ENCODE measurements around the gene PARM1.
A peak's percentile ranks its signal among the peaks of the same experiment; 100 is the strongest.

PARM1 gene

GRCh38 chr4:74950200-74950599 is 17.3 kb downstream of the PARM1 start:
- Mint-ChIP-seq H3K36me3 (ENCODE audit: insufficient read depth) (no peaks in the 10 kb centered on the region), H3K4me3 (no peak overlapping the region), H3K27ac (no peak overlapping the region), H3K4me1 (ENCODE audit: low read depth in 2 of 2) (no peaks in the 10 kb centered on the region), H3K27me3 (no peaks in the 10 kb centered on the region), H3K9me3 (no peaks in the 10 kb centered on the region)
- no peak for DNase-seq
- no peak for ATAC-seq (replicated peaks)

GRCh38 chr4:74950882-74951281 is 18.0 kb downstream of the PARM1 start:
- Mint-ChIP-seq H3K4me3 (no peak overlapping the region), H3K4me1 (ENCODE audit: low read depth in 2 of 2) (no peaks in the 10 kb centered on the region)

GRCh38 chr4:74953647-74954046 is 20.7 kb downstream of the PARM1 start:
- Mint-ChIP-seq H3K9me3 (peaks cover 0 to 2% of the 10 kb centered on the region in 2 donors), H3K4me3 (no peak overlapping the region), H3K36me3 (ENCODE audit: insufficient read depth) (no peaks in the 10 kb centered on the region), H3K4me1 (ENCODE audit: low read depth in 2 of 2) (no peaks in the 10 kb centered on the region), H3K27me3 (no peaks in the 10 kb centered on the region), H3K27ac (no peak overlapping the region)
- no peak for DNase-seq
- no peak for ATAC-seq (replicated peaks)

More at GRCh38 chr4:74950882-74951281, 18.0 kb downstream of the PARM1 start:
- Mint-ChIP-seq H3K36me3 (ENCODE audit: insufficient read depth) (no peaks in the 10 kb centered on the region), H3K9me3 (no peaks in the 10 kb centered on the region), H3K27ac (no peak overlapping the region), H3K27me3 (no peaks in the 10 kb centered on the region)
- ATAC-seq (replicated peaks) (no peak), DNase-seq (no peak)

GRCh38 chr4:74958881-74959280 is 26.0 kb downstream of the PARM1 start:
- Mint-ChIP-seq H3K4me3 (no peak overlapping the region), H3K27me3 (no peaks in the 10 kb centered on the region), H3K9me3 (peaks cover 4 to 7% of the 10 kb centered on the region in 2 donors), H3K4me1 (ENCODE audit: low read depth in 2 of 2) (no peaks in the 10 kb centered on the region), H3K27ac (no peak overlapping the region), H3K36me3 (ENCODE audit: insufficient read depth) (no peaks in the 10 kb centered on the region)
- ATAC-seq (replicated peaks): no peak
- DNase-seq: no peak

GRCh38 chr4:74961230-74961629 is 28.3 kb downstream of the PARM1 start:
- Mint-ChIP-seq H3K27ac (no peak overlapping the region), H3K4me3 (no peak overlapping the region), H3K9me3 (peaks cover 7% of the 10 kb centered on the region in 2 donors), H3K27me3 (no peaks in the 10 kb centered on the region), H3K4me1 (ENCODE audit: low read depth in 2 of 2) (no peaks in the 10 kb centered on the region), H3K36me3 (ENCODE audit: insufficient read depth) (no peaks in the 10 kb centered on the region)
- no peak for DNase-seq
- ATAC-seq (replicated peaks): no peak

- Mint-ChIP-seq H3K4me1 (ENCODE audit: low read depth in 2 of 2) (no peaks in the 10 kb centered on the region), H3K9me3 (peaks cover 5 to 7% of the 10 kb centered on the region in 2 donors), H3K27ac (no peak overlapping the region), H3K27me3 (no peaks in the 10 kb centered on the region), H3K36me3 (ENCODE audit: insufficient read depth) (no peaks in the 10 kb centered on the region), H3K4me3 (no peak overlapping the region)
- no peak for ATAC-seq (replicated peaks)
- no peak for DNase-seq
Measured at GRCh38 chr4:74962584-74962983, 29.7 kb downstream of the PARM1 start.

- H3K9me3 Mint-ChIP-seq: peaks cover 5 to 7% of the 10 kb centered on the region in 2 donors
- no peaks in the 10 kb centered on the region for H3K27me3 Mint-ChIP-seq
- ATAC-seq (replicated peaks) (no peak), DNase-seq (no peak)
- H3K4me1 Mint-ChIP-seq (ENCODE audit: low read depth in 2 of 2): no peaks in the 10 kb centered on the region
- no peaks in the 10 kb centered on the region for H3K36me3 Mint-ChIP-seq (ENCODE audit: insufficient read depth)
- H3K27ac Mint-ChIP-seq: no peak overlapping the region
- H3K4me3 Mint-ChIP-seq: no peak overlapping the region
Measured at GRCh38 chr4:74964311-74964710, 31.4 kb downstream of the PARM1 start.

- DNase-seq: no peak
- Mint-ChIP-seq H3K27me3 (no peaks in the 10 kb centered on the region), H3K9me3 (peaks cover 3 to 7% of the 10 kb centered on the region in 2 donors), H3K4me3 (no peak overlapping the region), H3K36me3 (ENCODE audit: insufficient read depth) (no peaks in the 10 kb centered on the region), H3K27ac (no peak overlapping the region), H3K4me1 (ENCODE audit: low read depth in 2 of 2) (no peaks in the 10 kb centered on the region)
- no peak for ATAC-seq (replicated peaks)
Measured at GRCh38 chr4:74967324-74967723, 34.4 kb downstream of the PARM1 start.

GRCh38 chr4:74968456-74969164 is 35.7 kb downstream of the PARM1 start:
- no peak overlapping the region for H3K4me3 Mint-ChIP-seq
- H3K9me3 Mint-ChIP-seq: peaks cover 1 to 3% of the 10 kb centered on the region in 2 donors
- no peak for DNase-seq
- no peaks in the 10 kb centered on the region for H3K4me1 Mint-ChIP-seq (ENCODE audit: low read depth in 2 of 2)
- no peaks in the 10 kb centered on the region for H3K36me3 Mint-ChIP-seq (ENCODE audit: insufficient read depth)
- no peak for ATAC-seq (replicated peaks)
- H3K27me3 Mint-ChIP-seq: no peaks in the 10 kb centered on the region
- no peak overlapping the region for H3K27ac Mint-ChIP-seq

- Mint-ChIP-seq H3K27me3 (no peaks in the 10 kb centered on the region), H3K4me3 (no peak overlapping the region), H3K4me1 (ENCODE audit: low read depth in 2 of 2) (no peaks in the 10 kb centered on the region), H3K27ac (peak overlapping the region in 1 of 2 donors; percentile 44), H3K36me3 (ENCODE audit: insufficient read depth) (no peaks in the 10 kb centered on the region), H3K9me3 (peaks cover 0 to under 1% of the 10 kb centered on the region in 2 donors)
- no peak for ATAC-seq (replicated peaks)
- no peak for DNase-seq
Measured at GRCh38 chr4:74969507-74970474, 36.9 kb downstream of the PARM1 start.

GRCh38 chr4:74970577-74970976 is 37.7 kb downstream of the PARM1 start:
- Mint-ChIP-seq H3K4me1 (ENCODE audit: low read depth in 2 of 2) (no peaks in the 10 kb centered on the region), H3K27ac (no peak overlapping the region), H3K27me3 (no peaks in the 10 kb centered on the region), H3K36me3 (ENCODE audit: insufficient read depth) (no peaks in the 10 kb centered on the region), H3K9me3 (peaks cover 2 to 9% of the 10 kb centered on the region in 2 donors), H3K4me3 (no peak overlapping the region)
- DNase-seq (no peak), ATAC-seq (replicated peaks) (no peak)

GRCh38 chr4:74971862-74972261 is 38.9 kb downstream of the PARM1 start:
- Mint-ChIP-seq H3K27me3 (no peaks in the 10 kb centered on the region), H3K27ac (no peak overlapping the region), H3K36me3 (ENCODE audit: insufficient read depth) (no peaks in the 10 kb centered on the region)

GRCh38 chr4:74975082-74975481 is 42.2 kb downstream of the PARM1 start:
- H3K9me3 Mint-ChIP-seq: peaks cover 4 to 16% of the 10 kb centered on the region in 2 donors
- DNase-seq: no peak
- H3K4me3 Mint-ChIP-seq: no peak overlapping the region
- no peaks in the 10 kb centered on the region for H3K36me3 Mint-ChIP-seq (ENCODE audit: insufficient read depth)
- no peak for ATAC-seq (replicated peaks)
- H3K4me1 Mint-ChIP-seq (ENCODE audit: low read depth in 2 of 2): no peaks in the 10 kb centered on the region
- no peaks in the 10 kb centered on the region for H3K27me3 Mint-ChIP-seq
- no peak overlapping the region for H3K27ac Mint-ChIP-seq

More at GRCh38 chr4:74971862-74972261, 38.9 kb downstream of the PARM1 start:
- H3K4me3 Mint-ChIP-seq: no peak overlapping the region
- H3K9me3 Mint-ChIP-seq: peaks cover 2 to 9% of the 10 kb centered on the region in 2 donors
- ATAC-seq (replicated peaks) (no peak), DNase-seq (no peak)
- no peaks in the 10 kb centered on the region for H3K4me1 Mint-ChIP-seq (ENCODE audit: low read depth in 2 of 2)
